HCT116 (cell line): ENCODE data around the gene CERS3. TPM values are rescaled to one million over a fixed set of nuclear protein-coding genes. Genes with fewer than 3 reads are reported as not detected.

ENCODE experiments used
- ATAC-seq: fragments of 200-7000 bp; cut with Tn5 transposase; 2 replicates; pipeline ENCODE4 v1.9.1; 2020; ENCODE audit warnings: mild to moderate bottlenecking, moderate library complexity
- BruUV-seq: library from RNA; stranded (reverse); fragments of 400-500 nt; replicated peaks from 2 replicates; lab custom pipeline; 2021; lab: Mats Ljungman, UMichigan
- CTCF ChIA-PET: fragments of 300-600 bp; sonication (Branson Sonifier 250); formaldehyde crosslinking; loops from one replicate; lab custom pipeline; 2021; ENCODE audit warnings: antibody characterized with exemption; lab: Charles Lee
- POLR2A ChIA-PET: fragments of 300-600, 350-600 bp; sonication (Branson Sonifier 250); formaldehyde crosslinking; loops from one replicate; lab custom pipeline; 2021; ENCODE audit warnings: antibody characterized with exemption; lab: Charles Lee
- RAD21 ChIA-PET, 2 experiments: fragments of 300-600 bp; sonication (Branson Sonifier 250); formaldehyde crosslinking; loops; one replicate each; lab custom pipeline; 2023; ENCODE audit warnings: low total read pairs in 2 of 2; ENCODE audit not compliant: uncharacterized antibody in 2 of 2, unreplicated experiment in 2 of 2, low non-redundant PET in 1 of 2; lab: Charles Lee
- DNase-seq: peaks from one replicate; pipeline ENCODE4 v3.0.0-alpha.2; 2010; ENCODE audit warnings: low read depth, low spot score
- H2AFZ ChIP-seq: fragments of 200-600 bp; shearing (Covaris generic), sonication (generic); 2 replicates; pipeline ENCODE4 v1.6.1; 2017; ENCODE audit warnings: low read depth, mixed run types, mixed read lengths, antibody characterized with exemption, low read length; ENCODE audit not compliant: poor library complexity, severe bottlenecking
- H3K27ac ChIP-seq: 2 replicates; pipeline ENCODE4 v1.5.1; 2012; ENCODE audit warnings: low read depth, low read length
- H3K27me3 ChIP-seq: fragments of 200-600 bp; sonication (generic); 2 replicates; pipeline ENCODE4 v1.6.1; 2016; ENCODE audit warnings: mixed run types, low read length, mixed read lengths; ENCODE audit not compliant: insufficient read depth
- H3K36me3 ChIP-seq, 2 experiments: fragments of 200-500 bp in 1 of 2; fragments of 200-600 bp in 1 of 2; sonication (Bioruptor generic) in 1 of 2; sonication (generic) in 1 of 2; 2 replicates each; pipeline versions ENCODE4 v1.5.1 to v1.6.1; 2014 to 2016; ENCODE audit warnings: low read length in 2 of 2, inconsistent platforms in 1 of 2, mixed read lengths in 1 of 2, mixed run types in 1 of 2; ENCODE audit not compliant: insufficient read depth in 2 of 2, control insufficient read depth in 1 of 2
- H3K4me1 ChIP-seq, 2 experiments: fragments of 200-600 bp in 1 of 2; sonication (generic) in 1 of 2; 2 replicates each; pipeline versions ENCODE4 v1.5.1 to v1.6.1; 2012 to 2017; ENCODE audit warnings: low read length in 2 of 2, inconsistent platforms in 1 of 2, mild to moderate bottlenecking in 1 of 2, mixed read lengths in 1 of 2, mixed run types in 1 of 2, moderate library complexity in 1 of 2; ENCODE audit not compliant: insufficient read depth in 2 of 2, control insufficient read depth in 1 of 2
- H3K4me2 ChIP-seq: fragments of 200-600 bp; sonication (generic); 2 replicates; pipeline ENCODE4 v1.6.1; 2017; ENCODE audit warnings: mixed run types, low read length, mixed read lengths
- H3K4me3 ChIP-seq, 2 experiments: fragments of 200-600 bp in 1 of 2; sonication (generic) in 1 of 2; replicated peaks in 1 of 2; 2 replicates each; pipeline ENCODE4 v1.5.1; 2011 to 2016; ENCODE audit warnings: low read length in 2 of 2, control low read depth in 1 of 2, low read depth in 1 of 2, mild to moderate bottlenecking in 1 of 2, mixed read lengths in 1 of 2, mixed run types in 1 of 2
- H3K79me2 ChIP-seq: fragments of 200-600 bp; sonication (generic); 2 replicates; pipeline ENCODE4 v1.6.1; 2017; ENCODE audit warnings: mild to moderate bottlenecking, mixed run types, low read length, moderate library complexity, mixed read lengths; ENCODE audit not compliant: insufficient read depth
- H3K9ac ChIP-seq: fragments of 200-600 bp; sonication (generic); 2 replicates; pipeline ENCODE4 v1.6.1; 2016; ENCODE audit warnings: low read length, mixed read lengths
- H3K9me2 ChIP-seq: fragments of 200-600 bp; sonication (generic), shearing (Covaris generic); 2 replicates; pipeline ENCODE4 v1.6.1; 2017; ENCODE audit warnings: mixed run types, mild to moderate bottlenecking, moderate library complexity; ENCODE audit not compliant: insufficient read depth
- H3K9me3 ChIP-seq, 2 experiments: fragments of 200-500 bp in 1 of 2; fragments of 200-600 bp in 1 of 2; sonication (Bioruptor generic) in 1 of 2; sonication (generic) in 1 of 2; 2 replicates each; pipeline ENCODE4 v1.6.1; 2014 to 2017; ENCODE audit warnings: low read length in 2 of 2, mixed read lengths in 2 of 2, inconsistent platforms in 1 of 2, low read depth in 1 of 2, mild to moderate bottlenecking in 1 of 2, mixed run types in 1 of 2, moderate library complexity in 1 of 2; ENCODE audit not compliant: control insufficient read depth in 1 of 2, insufficient read depth in 1 of 2
- H4K20me1 ChIP-seq: fragments of 200-600 bp; sonication (generic), shearing (Covaris generic); 2 replicates; pipeline ENCODE4 v1.6.1; 2017; ENCODE audit warnings: mixed run types, mild to moderate bottlenecking, moderate library complexity; ENCODE audit not compliant: insufficient read depth
- CBX3 ChIP-seq: IDR thresholded peaks from 2 replicates; pipeline ENCODE4 v1.6.1; 2012; ENCODE audit warnings: low read depth
- CEBPB ChIP-seq: IDR thresholded peaks from 2 replicates; pipeline ENCODE4 v1.6.1; 2012; ENCODE audit warnings: low read depth
- EGR1 ChIP-seq: IDR thresholded peaks from 2 replicates; pipeline ENCODE4 v1.6.1; 2012; ENCODE audit warnings: low read depth
- EZH2 ChIP-seq: fragments of 200-600 bp; sonication (generic); IDR thresholded peaks from 2 replicates; pipeline ENCODE4 v1.6.1; 2017; ENCODE audit warnings: antibody characterized with exemption, mixed run types
- EZH2phosphoT487 ChIP-seq: fragments of 200-600 bp; IDR thresholded peaks from 2 replicates; pipeline ENCODE4 v1.6.1; 2018; ENCODE audit warnings: antibody characterized with exemption, borderline replicate concordance
- FOSL1 ChIP-seq: IDR thresholded peaks from 2 replicates; pipeline ENCODE4 v1.6.1; 2012; ENCODE audit warnings: low read depth
- POLR2A ChIP-seq: IDR thresholded peaks from 2 replicates; pipeline ENCODE4 v1.7.0; 2011; ENCODE audit warnings: borderline replicate concordance; ENCODE audit not compliant: insufficient read depth, insufficient read length; ENCODE audit errors: extremely low read depth
- POLR2AphosphoS5 ChIP-seq: IDR thresholded peaks from 2 replicates; pipeline ENCODE4 v1.6.1; 2011; ENCODE audit warnings: mild to moderate bottlenecking, low read depth, low read length, moderate library complexity
- RAD21 ChIP-seq: IDR thresholded peaks from 2 replicates; pipeline ENCODE4 v1.6.1; 2012; ENCODE audit warnings: low read depth, mild to moderate bottlenecking
- SP1 ChIP-seq: IDR thresholded peaks from 2 replicates; pipeline ENCODE4 v1.6.1; 2012; ENCODE audit warnings: low read depth
- SRF ChIP-seq: IDR thresholded peaks from 2 replicates; pipeline ENCODE4 v1.6.1; 2012; ENCODE audit warnings: low read depth
- YY1 ChIP-seq: IDR thresholded peaks from 2 replicates; pipeline ENCODE4 v1.6.1; 2011; ENCODE audit warnings: low read length, low read depth, moderate library complexity, mild to moderate bottlenecking; ENCODE audit not compliant: insufficient replicate concordance; ENCODE audit errors: extremely low read depth
- ZFX ChIP-seq: fragments of 450-650 bp; IDR thresholded peaks from 2 replicates; pipeline ENCODE4 v1.6.1; 2017
- ZNF274 ChIP-seq: fragments of 200-500 bp; sonication (Bioruptor generic); IDR thresholded peaks from 2 replicates; pipeline ENCODE4 v1.6.1; 2014; ENCODE audit warnings: mild to moderate bottlenecking, low read depth, low read length, inconsistent platforms
- intact Hi-C: fragments of 100-400 bp; cut with micrococcal nuclease; formaldehyde crosslinking; loops from 2 replicates; pipeline ENCODE4 v1.10.0; 2022
- total RNA-seq: library from RNA; stranded (reverse); gene quantifications from one replicate; pipeline ENCODE4 v1.2.1, GENCODE V29; 2021; ENCODE audit not compliant: unreplicated experiment
- TF ChIP-seq, protein P1 (sequence below): IDR thresholded peaks from 2 replicates; pipeline ENCODE4 v1.6.1; 2012
- TF ChIP-seq, protein P2 (sequence below): IDR thresholded peaks from 2 replicates; pipeline ENCODE4 v1.6.1; 2012; ENCODE audit warnings: low read depth
- TF ChIP-seq, protein P3 (sequence below), 3 experiments: fragments of 200-600 bp in 1 of 3; sonication (generic) in 1 of 3; IDR thresholded peaks in 2 of 3; conservative IDR thresholded peaks in 1 of 3; 2 replicates each; pipeline ENCODE4 v1.5.1; 2012 to 2017; ENCODE audit warnings: low read depth in 2 of 3, low read length in 2 of 3, antibody characterized with exemption in 1 of 3, borderline replicate concordance in 1 of 3, control low read depth in 1 of 3, mild to moderate bottlenecking in 1 of 3, mixed read lengths in 1 of 3, mixed run types in 1 of 3, moderate library complexity in 1 of 3; ENCODE audit not compliant: insufficient read depth in 1 of 3

The CERS3 gene
- total RNA-seq, 1 experiment from 2014 or later, result not detected

DNA sequence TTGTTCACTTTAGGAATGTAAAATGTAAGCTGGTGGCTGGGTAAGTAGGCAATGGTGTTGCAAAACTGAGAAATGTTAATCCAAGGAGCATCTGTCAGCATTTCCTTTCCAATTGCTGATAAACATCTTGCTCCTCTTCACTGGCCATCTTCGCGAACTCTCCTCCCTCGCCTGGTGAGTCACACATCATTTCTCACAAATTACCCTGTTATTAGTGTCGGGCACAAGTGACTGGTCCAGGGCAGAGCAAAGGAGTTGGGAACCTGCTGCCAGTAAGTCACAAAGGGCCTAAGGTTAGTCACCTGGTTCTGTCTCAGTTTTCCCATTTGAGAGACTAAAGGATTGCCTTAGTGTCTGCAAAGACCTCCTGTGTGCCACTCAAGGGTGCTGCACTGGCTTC lies 13.0 kb downstream of the CERS3 start:
- Histone ChIP-seq H2AFZ (no peak overlapping the region), H3K9me3 (no peaks in the 10 kb centered on the region), H3K4me2 (no peak overlapping the region), H3K9me2 (no peaks in the 10 kb centered on the region), H3K4me3 (no peak overlapping the region), H4K20me1 (no peaks in the 10 kb centered on the region), H3K4me1 (no peaks in the 10 kb centered on the region), H3K27ac (no peak overlapping the region), H3K79me2 (no peaks in the 10 kb centered on the region), H3K9ac (no peak overlapping the region), H3K36me3 (no peaks in the 10 kb centered on the region), H3K27me3 (peaks cover 22% of the 10 kb centered on the region)
- intact Hi-C loops, result no loop called here
- POLR2A ChIA-PET, result no interaction called here
- RAD21 ChIA-PET, result no interaction called here
- CTCF ChIA-PET, result no interaction called here
- TF ChIP-seq EZH2 (no peak), SP1 (no peak), POLR2A (no peak), CBX3 (no peak), CEBPB (no peak), POLR2AphosphoS5 (no peak), YY1 (no peak), EGR1 (no peak), ZFX (no peak), EZH2phosphoT487 (no peak), SRF (no peak), RAD21 (no peak), ZNF274 (no peak), FOSL1 (no peak)
- TF ChIP-seq, protein P1, sequence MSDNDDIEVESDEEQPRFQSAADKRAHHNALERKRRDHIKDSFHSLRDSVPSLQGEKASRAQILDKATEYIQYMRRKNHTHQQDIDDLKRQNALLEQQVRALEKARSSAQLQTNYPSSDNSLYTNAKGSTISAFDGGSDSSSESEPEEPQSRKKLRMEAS, result no peak
- TF ChIP-seq, protein P2, sequence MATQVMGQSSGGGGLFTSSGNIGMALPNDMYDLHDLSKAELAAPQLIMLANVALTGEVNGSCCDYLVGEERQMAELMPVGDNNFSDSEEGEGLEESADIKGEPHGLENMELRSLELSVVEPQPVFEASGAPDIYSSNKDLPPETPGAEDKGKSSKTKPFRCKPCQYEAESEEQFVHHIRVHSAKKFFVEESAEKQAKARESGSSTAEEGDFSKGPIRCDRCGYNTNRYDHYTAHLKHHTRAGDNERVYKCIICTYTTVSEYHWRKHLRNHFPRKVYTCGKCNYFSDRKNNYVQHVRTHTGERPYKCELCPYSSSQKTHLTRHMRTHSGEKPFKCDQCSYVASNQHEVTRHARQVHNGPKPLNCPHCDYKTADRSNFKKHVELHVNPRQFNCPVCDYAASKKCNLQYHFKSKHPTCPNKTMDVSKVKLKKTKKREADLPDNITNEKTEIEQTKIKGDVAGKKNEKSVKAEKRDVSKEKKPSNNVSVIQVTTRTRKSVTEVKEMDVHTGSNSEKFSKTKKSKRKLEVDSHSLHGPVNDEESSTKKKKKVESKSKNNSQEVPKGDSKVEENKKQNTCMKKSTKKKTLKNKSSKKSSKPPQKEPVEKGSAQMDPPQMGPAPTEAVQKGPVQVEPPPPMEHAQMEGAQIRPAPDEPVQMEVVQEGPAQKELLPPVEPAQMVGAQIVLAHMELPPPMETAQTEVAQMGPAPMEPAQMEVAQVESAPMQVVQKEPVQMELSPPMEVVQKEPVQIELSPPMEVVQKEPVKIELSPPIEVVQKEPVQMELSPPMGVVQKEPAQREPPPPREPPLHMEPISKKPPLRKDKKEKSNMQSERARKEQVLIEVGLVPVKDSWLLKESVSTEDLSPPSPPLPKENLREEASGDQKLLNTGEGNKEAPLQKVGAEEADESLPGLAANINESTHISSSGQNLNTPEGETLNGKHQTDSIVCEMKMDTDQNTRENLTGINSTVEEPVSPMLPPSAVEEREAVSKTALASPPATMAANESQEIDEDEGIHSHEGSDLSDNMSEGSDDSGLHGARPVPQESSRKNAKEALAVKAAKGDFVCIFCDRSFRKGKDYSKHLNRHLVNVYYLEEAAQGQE, result no peak
- TF ChIP-seq, protein P3, sequence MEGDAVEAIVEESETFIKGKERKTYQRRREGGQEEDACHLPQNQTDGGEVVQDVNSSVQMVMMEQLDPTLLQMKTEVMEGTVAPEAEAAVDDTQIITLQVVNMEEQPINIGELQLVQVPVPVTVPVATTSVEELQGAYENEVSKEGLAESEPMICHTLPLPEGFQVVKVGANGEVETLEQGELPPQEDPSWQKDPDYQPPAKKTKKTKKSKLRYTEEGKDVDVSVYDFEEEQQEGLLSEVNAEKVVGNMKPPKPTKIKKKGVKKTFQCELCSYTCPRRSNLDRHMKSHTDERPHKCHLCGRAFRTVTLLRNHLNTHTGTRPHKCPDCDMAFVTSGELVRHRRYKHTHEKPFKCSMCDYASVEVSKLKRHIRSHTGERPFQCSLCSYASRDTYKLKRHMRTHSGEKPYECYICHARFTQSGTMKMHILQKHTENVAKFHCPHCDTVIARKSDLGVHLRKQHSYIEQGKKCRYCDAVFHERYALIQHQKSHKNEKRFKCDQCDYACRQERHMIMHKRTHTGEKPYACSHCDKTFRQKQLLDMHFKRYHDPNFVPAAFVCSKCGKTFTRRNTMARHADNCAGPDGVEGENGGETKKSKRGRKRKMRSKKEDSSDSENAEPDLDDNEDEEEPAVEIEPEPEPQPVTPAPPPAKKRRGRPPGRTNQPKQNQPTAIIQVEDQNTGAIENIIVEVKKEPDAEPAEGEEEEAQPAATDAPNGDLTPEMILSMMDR (IDR thresholded peaks at IDR 0.05 in 2 of 3, conservative IDR thresholded peaks at IDR 0.05 in 1 of 3; ENCODE audit: borderline replicate concordance in 1 of 3, insufficient read depth in 1 of 3, low read depth in 2 of 3, low read length in 2 of 3), result no peak
- DNase-seq (no peak), ATAC-seq (no peak)
- BruUV-seq, result no TSS peak
